Fibroblast of the aortic adventitia (primary cell): ENCODE data around the gene FALEC. TPM values are rescaled to one million over a fixed set of nuclear protein-coding genes. Genes with fewer than 3 reads are reported as not detected.

Experiments used
- DNase-seq: peaks from one replicate; pipeline ENCODE4 v3.0.0-alpha.2; 2010; ENCODE audit warnings: low read depth
- H3K4me3 ChIP-seq: 2 replicates; pipeline ENCODE4 v1.5.1; 2011; ENCODE audit warnings: low read depth, mild to moderate bottlenecking, control low read depth, low read length, moderate library complexity
- CTCF ChIP-seq: IDR thresholded peaks from 2 replicates; pipeline ENCODE4 v1.5.1; 2011; ENCODE audit warnings: mild to moderate bottlenecking, low read length, control low read depth, inconsistent platforms; ENCODE audit not compliant: insufficient read depth
- total RNA-seq: library from RNA; depleted of rRNA; stranded (reverse); fragments of >200 nt; gene quantifications from 2 replicates; pipeline ENCODE4 v1.2.3, GENCODE V29; 2012; ENCODE audit warnings: low replicate concordance

Gene FALEC
- total RNA-seq, 1 donor = not detected

- TF ChIP-seq CTCF = no peak
- peak; percentile 68 for DNase-seq
Measured at GRCh38 chr1:150543500-150544143, 28.1 kb downstream of the FALEC start.

GRCh38 chr1:150544204-150544603 lies 28.7 kb downstream of the FALEC start:
- TF ChIP-seq CTCF = no peak
- no peak overlapping the region for H3K4me3 ChIP-seq
- peak; percentile 44 for DNase-seq

More at GRCh38 chr1:150543500-150544143, 28.1 kb downstream of the FALEC start:
- H3K4me3 ChIP-seq = no peak overlapping the region

- DNase-seq = no peak
- H3K4me3 ChIP-seq = no peak overlapping the region
- no peak for TF ChIP-seq CTCF
Measured at GRCh38 chr1:150545486-150546032, 30.0 kb downstream of the FALEC start.

- H3K4me3 ChIP-seq = no peak overlapping the region
- DNase-seq = no peak
- TF ChIP-seq CTCF = no peak
Measured at GRCh38 chr1:150546294-150546937, 30.9 kb downstream of the FALEC start.

- no peak for DNase-seq
- H3K4me3 ChIP-seq = peak overlapping the region; percentile 69
- no peak for TF ChIP-seq CTCF
Measured at GRCh38 chr1:150548324-150548631, 32.7 kb downstream of the FALEC start.

GRCh38 chr1:150548632-150549495 lies 33.3 kb downstream of the FALEC start, which contains the start of gene ADAMTSL4:
Gene ADAMTSL4, plus strand, starts transcription at chr1:150549408. Its CDS starts 2,881 bp downstream, at chr1:150552289.
- H3K4me3 ChIP-seq = peak within 1 kb of the TSS; percentile 69
- peak; percentile 75 for DNase-seq

More at GRCh38 chr1:150548632-150549495, 33.3 kb downstream of the FALEC start, which contains the start of gene ADAMTSL4:
- peak; percentile 16 for TF ChIP-seq CTCF
